ENCODE results near the gene CD34.

Gene CD34

DNA sequence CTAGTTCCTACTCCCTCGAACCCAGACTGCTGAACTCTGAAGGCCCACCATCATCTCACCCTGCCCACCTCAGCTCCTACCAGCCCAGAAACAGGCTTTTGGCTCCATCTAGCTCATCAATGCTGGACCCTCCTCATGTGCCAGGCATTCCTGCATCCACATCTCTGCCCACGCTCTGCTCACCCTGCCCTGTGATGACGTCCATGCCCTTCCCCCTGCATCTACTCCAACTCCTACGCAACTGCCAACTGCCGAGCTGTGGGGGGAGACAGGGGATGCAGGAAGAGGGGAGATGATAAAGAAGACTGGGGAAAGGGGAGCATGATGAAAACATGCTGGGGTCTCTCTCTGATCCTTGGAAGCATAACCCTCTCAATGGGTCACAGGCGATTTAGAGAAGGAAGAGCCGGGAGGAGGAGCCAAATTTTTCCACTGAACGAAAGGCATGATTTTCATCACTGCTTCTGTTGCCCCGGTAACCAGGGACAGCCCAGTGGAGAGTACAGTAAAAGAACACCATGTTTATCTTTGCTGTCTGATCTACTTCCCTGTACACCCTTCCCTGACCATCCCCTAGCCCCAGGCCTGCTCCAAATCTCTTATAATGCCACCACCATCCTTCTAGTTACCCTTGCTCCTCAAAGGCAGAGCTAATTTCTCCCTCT lies 44.3 kb downstream of the CD34 start:
- Histone ChIP-seq H3K36me3 (ENCODE audit: control insufficient read depth, insufficient read depth, low read length) (peaks cover 6% of the 10 kb centered on the region), H3K27me3 (ENCODE audit: control insufficient read depth, insufficient read depth, low read length) (no peaks in the 10 kb centered on the region), H3K4me1 (ENCODE audit: control insufficient read depth, insufficient read depth, low read length) (peaks cover 22% of the 10 kb centered on the region), H3K4me3 (ENCODE audit: low read length) (peak overlapping the region; percentile 91), H3K9ac (ENCODE audit: low read length) (no peak overlapping the region), H3K27ac (ENCODE audit: low read depth, low read length) (peak overlapping the region; percentile 93)

DNA sequence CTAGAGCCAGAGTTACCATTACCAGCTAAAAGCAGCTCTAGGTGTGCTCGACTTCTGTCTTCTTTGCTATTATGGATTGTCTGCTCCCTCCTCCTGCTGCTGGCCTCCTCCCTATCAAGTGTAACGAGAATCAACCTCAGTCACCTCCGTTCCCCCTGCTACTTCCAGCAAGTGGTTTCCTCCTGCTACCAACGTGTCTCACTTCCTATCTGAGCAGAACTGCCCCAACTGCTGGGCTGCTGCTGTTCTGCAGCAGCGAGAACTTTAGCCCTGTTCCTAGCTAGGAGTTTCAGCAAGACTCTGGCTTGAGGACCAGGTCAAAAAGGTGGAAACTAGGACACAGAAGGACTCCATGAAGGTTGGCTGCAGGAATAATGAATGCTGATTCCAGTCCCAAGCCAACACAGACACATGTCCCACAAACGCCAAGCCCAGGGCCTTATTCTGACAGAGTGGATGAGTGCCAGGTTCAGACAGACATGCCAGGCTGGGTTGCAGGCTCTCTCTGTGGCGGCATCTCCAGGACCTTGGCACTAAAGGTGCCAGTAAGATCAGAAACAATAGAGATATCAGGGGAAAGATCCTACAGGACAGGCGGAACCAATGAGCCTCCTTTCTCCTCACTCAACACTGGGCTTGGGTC lies 46.9 kb downstream of the CD34 start:
- peaks cover 6% of the 10 kb centered on the region for H3K36me3 ChIP-seq (ENCODE audit: control insufficient read depth, insufficient read depth, low read length)
- H3K4me3 ChIP-seq (ENCODE audit: low read length): no peak overlapping the region
- H3K27me3 ChIP-seq (ENCODE audit: control insufficient read depth, insufficient read depth, low read length): no peaks in the 10 kb centered on the region

DNA sequence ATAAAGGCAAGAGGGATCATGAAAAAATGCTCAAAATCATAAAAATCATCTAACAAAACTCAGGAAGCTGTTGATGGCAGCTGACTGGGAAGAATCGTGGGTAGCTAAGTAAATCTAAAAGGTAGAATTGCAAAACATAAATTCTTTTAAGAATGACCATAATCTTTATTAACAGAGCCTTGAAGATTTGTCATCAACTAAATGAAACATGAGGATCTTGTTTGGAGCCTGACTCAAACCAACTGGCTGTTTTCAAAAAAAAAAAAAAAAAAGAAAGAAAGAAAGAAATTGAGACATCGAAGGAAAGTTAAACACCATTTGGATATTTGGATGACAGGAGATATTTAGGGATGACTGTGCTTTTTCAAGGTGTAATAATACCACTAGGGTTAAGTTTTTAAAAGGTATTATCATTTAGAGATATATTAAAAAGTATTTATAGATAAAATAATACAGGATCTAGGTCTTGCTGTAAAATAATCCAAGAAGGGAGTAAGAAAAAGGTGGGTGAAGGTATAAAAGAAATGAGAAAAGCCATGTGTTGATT lies 48.6 kb downstream of the CD34 start:
- H3K9ac ChIP-seq (ENCODE audit: low read length): no peak overlapping the region
- H3K4me3 ChIP-seq (ENCODE audit: low read length): no peak overlapping the region
- no peaks in the 10 kb centered on the region for H3K27me3 ChIP-seq (ENCODE audit: control insufficient read depth, insufficient read depth, low read length)
- peaks cover 6% of the 10 kb centered on the region for H3K36me3 ChIP-seq (ENCODE audit: control insufficient read depth, insufficient read depth, low read length)
- peaks cover 17% of the 10 kb centered on the region for H3K4me1 ChIP-seq (ENCODE audit: control insufficient read depth, insufficient read depth, low read length)
- no peak overlapping the region for H3K27ac ChIP-seq (ENCODE audit: low read depth, low read length)

More for the DNA sequence above, 46.9 kb downstream of the CD34 start:
- H3K4me1 ChIP-seq (ENCODE audit: control insufficient read depth, insufficient read depth, low read length): peaks cover 22% of the 10 kb centered on the region
- no peak overlapping the region for H3K27ac ChIP-seq (ENCODE audit: low read depth, low read length)
- H3K9ac ChIP-seq (ENCODE audit: low read length): no peak overlapping the region

DNA sequence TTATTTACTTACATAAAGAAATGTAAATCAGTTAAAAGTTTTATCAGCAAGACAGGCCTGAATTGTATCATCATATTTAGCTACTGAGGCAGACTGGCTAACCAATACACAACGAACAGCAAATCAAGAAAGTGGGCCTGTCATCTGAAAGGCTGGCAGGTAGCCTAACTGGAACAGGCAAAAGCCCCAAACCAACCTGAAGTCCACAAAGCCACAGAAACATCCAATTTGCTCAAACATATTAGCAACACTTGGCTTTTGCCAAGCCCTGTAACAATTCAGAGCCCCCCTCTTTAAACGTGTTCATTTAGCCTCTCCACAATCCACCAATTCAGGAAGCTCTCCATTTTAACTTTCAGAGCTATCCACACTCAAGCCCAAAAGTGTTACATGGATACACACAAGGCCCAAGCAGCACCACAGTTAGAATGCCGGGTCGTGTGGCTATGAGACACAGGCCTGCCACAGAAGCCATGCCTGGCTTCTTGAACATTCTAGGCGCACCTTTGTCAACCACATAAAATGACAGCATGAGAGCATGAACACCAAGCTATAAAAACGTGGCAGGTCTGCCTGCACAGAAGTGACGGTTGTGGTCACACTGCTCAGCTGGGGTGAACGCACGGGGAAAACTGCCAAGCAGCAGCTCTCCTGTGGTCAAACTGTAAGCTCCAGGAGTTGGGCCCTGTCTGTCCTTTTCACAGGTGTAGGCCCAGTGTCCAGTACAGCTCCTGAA lies 49.3 kb downstream of the CD34 start:
- H3K4me1 ChIP-seq (ENCODE audit: control insufficient read depth, insufficient read depth, low read length): peaks cover 11% of the 10 kb centered on the region
- H3K9ac ChIP-seq (ENCODE audit: low read length): no peak overlapping the region
- H3K27ac ChIP-seq (ENCODE audit: low read depth, low read length): no peak overlapping the region
- H3K36me3 ChIP-seq (ENCODE audit: control insufficient read depth, insufficient read depth, low read length): peaks cover 6% of the 10 kb centered on the region
- H3K4me3 ChIP-seq (ENCODE audit: low read length): no peak overlapping the region
- H3K27me3 ChIP-seq (ENCODE audit: control insufficient read depth, insufficient read depth, low read length): no peaks in the 10 kb centered on the region

DNA sequence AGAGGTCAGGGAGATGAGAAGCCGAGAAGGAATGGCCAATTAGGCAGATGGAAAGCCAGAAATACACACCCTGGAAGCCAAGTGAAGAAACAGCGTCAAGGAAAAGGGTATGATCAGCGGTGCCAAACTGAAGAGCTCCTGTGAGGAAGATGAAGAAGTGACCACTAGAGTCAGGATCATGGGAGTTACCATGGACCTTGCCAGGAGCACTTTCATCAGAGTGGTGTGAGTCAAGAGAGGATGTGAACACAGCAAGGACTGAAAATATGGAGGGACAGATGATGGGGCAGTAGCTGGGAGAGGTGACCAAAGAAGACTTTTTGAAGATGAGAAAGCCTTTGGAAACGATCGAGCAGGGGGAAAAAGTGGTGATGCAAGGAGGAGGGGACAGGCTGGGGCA lies 50.4 kb downstream of the CD34 start:
- Histone ChIP-seq H3K27ac (ENCODE audit: low read depth, low read length) (no peak overlapping the region), H3K4me1 (ENCODE audit: control insufficient read depth, insufficient read depth, low read length) (peaks cover 12% of the 10 kb centered on the region), H3K9ac (ENCODE audit: low read length) (no peak overlapping the region), H3K4me3 (ENCODE audit: low read length) (no peak overlapping the region), H3K36me3 (ENCODE audit: control insufficient read depth, insufficient read depth, low read length) (peaks cover 9% of the 10 kb centered on the region), H3K27me3 (ENCODE audit: control insufficient read depth, insufficient read depth, low read length) (no peaks in the 10 kb centered on the region)

DNA sequence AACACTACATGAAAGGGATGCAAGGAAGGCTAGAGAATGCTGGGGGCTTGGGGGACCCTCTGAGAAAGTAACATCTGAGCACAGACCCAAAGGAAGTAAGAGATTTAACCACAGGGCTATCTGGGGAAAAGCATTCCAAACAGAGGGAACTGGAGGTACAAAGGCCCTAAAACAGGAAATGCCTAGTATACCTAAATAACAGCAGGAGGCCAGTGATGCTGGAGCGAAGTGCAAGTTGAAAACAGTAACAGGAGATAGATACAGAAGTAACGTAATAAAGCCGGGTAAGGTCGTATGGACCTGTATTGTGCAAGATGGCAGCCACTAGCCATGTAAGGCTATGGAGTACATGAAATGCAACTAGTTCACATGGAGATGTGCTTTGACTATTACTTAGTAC lies 52.1 kb downstream of the CD34 start:
- Histone ChIP-seq H3K27me3 (ENCODE audit: control insufficient read depth, insufficient read depth, low read length) (no peaks in the 10 kb centered on the region), H3K4me1 (ENCODE audit: control insufficient read depth, insufficient read depth, low read length) (peaks cover 5% of the 10 kb centered on the region), H3K27ac (ENCODE audit: low read depth, low read length) (no peak overlapping the region), H3K36me3 (ENCODE audit: control insufficient read depth, insufficient read depth, low read length) (peaks cover 9% of the 10 kb centered on the region), H3K4me3 (ENCODE audit: low read length) (no peak overlapping the region), H3K9ac (ENCODE audit: low read length) (no peak overlapping the region)

DNA sequence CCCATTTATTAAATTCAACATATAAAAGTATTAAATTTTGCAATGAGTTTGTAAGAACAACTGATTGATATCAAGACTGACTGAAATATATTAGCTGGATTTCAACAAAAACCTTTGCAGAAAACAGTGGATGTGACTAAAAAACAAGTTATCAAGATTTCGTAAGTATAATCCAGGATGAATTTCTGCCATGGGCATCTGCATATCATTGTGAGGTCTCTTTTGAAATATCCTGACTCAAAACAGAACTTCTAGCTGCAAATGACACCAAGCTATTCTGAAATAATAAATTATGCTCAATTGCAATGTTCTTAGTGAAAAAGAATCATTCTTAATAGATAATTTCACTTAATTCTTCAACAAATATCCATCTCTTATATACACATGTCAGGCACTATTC lies 52.6 kb downstream of the CD34 start:
- no peak overlapping the region for H3K27ac ChIP-seq (ENCODE audit: low read depth, low read length)
- H3K4me1 ChIP-seq (ENCODE audit: control insufficient read depth, insufficient read depth, low read length): peaks cover 8% of the 10 kb centered on the region
- no peak overlapping the region for H3K4me3 ChIP-seq (ENCODE audit: low read length)
- no peaks in the 10 kb centered on the region for H3K27me3 ChIP-seq (ENCODE audit: control insufficient read depth, insufficient read depth, low read length)
- H3K9ac ChIP-seq (ENCODE audit: low read length): no peak overlapping the region
- peaks cover 8% of the 10 kb centered on the region for H3K36me3 ChIP-seq (ENCODE audit: control insufficient read depth, insufficient read depth, low read length)

DNA sequence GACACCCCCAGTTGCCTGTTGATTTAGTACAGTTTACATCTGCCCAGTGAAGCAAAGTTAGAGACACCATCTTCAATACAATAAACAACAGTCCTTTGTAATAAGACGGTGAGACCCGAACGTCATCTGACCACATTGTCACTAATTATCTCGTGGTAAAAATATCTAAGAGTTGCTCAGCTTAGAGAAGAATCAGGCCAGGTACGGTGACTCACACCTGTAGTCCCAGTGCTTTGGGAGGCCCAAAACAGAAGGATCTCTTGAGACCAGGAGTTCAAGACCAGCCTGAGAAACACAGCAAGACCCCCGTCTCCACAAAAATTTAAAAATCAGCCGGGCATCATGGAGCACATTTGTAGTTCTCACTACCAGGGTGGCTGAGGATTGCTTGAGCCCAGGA lies 53.5 kb downstream of the CD34 start:
- Histone ChIP-seq H3K27ac (ENCODE audit: low read depth, low read length) (no peak overlapping the region), H3K4me1 (ENCODE audit: control insufficient read depth, insufficient read depth, low read length) (peaks cover 8% of the 10 kb centered on the region)

DNA sequence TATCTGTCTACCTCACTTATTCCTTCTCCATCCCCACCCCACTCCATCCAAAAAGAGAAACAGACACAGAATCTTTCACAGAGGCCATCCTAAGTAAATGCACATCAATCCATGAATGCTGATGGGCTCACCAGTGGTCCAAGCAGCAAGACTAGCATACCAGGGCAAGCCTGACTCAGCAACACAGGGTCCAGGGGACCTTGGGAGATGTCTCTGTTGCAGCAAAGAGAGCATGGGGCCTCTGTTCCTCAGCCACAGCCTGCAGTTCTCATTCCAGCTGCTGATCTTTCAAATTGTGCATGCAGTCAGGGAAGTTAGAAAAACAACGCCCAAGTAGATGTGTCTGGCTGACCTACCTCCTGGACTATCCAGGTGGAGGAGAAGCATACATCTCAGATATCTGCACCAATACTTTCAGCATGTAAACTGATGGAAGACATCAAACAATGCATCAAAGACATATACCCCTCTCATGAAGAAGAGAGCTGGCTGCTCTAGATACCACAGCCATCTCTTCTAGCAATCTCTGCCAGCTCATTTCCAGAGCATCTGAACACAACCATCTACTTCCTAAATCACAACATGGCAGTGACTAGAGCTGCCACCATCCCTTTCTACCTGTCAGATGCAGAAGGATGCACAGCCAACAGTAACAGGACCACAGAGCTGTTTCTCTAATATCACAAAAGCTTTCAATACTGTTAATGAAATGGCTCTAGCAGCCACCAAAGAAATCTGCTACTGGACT lies 54.5 kb downstream of the CD34 start:
- Histone ChIP-seq H3K27me3 (ENCODE audit: control insufficient read depth, insufficient read depth, low read length) (no peaks in the 10 kb centered on the region), H3K4me1 (ENCODE audit: control insufficient read depth, insufficient read depth, low read length) (peaks cover 9% of the 10 kb centered on the region), H3K36me3 (ENCODE audit: control insufficient read depth, insufficient read depth, low read length) (peaks cover 3% of the 10 kb centered on the region), H3K9ac (ENCODE audit: low read length) (no peak overlapping the region), H3K4me3 (ENCODE audit: low read length) (no peak overlapping the region), H3K27ac (ENCODE audit: low read depth, low read length) (no peak overlapping the region)

More for the DNA sequence above, 53.5 kb downstream of the CD34 start:
- Histone ChIP-seq H3K9ac (ENCODE audit: low read length) (no peak overlapping the region), H3K36me3 (ENCODE audit: control insufficient read depth, insufficient read depth, low read length) (peaks cover 3% of the 10 kb centered on the region), H3K27me3 (ENCODE audit: control insufficient read depth, insufficient read depth, low read length) (no peaks in the 10 kb centered on the region), H3K4me3 (ENCODE audit: low read length) (no peak overlapping the region)

DNA sequence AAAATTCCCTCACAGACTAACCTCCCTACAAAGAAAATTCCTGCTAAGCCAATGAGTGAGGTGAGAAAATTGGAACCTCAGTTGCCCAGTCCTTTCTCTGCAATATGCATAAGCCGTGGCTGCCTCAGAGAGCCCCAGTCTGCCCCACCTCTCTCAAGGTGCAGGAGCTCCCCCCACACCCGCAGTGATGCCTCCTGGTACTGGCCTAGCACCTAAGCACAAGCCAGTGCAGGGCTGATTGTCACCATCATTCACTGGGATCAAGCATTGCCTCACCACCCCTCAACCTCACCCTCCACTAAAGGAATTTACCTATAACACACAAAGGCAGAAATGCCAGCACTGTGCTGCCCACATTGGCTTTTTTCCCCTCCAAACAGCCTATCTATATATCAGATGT lies 56.9 kb downstream of the CD34 start:
- Histone ChIP-seq H3K27ac (ENCODE audit: low read depth, low read length) (no peak overlapping the region), H3K4me3 (ENCODE audit: low read length) (no peak overlapping the region), H3K27me3 (ENCODE audit: control insufficient read depth, insufficient read depth, low read length) (no peaks in the 10 kb centered on the region), H3K36me3 (ENCODE audit: control insufficient read depth, insufficient read depth, low read length) (peaks cover 3% of the 10 kb centered on the region), H3K9ac (ENCODE audit: low read length) (no peak overlapping the region), H3K4me1 (ENCODE audit: control insufficient read depth, insufficient read depth, low read length) (peaks cover 12% of the 10 kb centered on the region)

DNA sequence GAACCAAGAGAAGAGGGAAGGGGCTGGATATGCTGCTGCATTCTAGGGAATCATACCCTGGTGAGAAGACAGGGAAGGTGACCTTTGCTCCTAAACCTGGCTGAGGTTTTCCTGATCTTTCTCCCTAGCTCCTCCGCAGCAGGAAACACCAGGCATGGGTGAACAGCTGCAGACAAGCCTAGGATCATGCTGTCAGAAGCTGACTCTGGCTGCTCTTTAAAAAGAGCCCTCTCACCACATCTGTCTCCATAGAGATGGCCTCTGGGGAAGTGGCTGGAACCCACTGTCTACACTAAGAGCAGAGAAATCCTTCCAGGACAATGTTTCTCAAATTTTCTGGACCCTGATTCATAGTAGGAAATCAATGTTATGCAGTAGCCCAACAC lies 57.6 kb downstream of the CD34 start:
- H3K4me3 ChIP-seq (ENCODE audit: low read length): no peak overlapping the region
- H3K27ac ChIP-seq (ENCODE audit: low read depth, low read length): no peak overlapping the region
- H3K36me3 ChIP-seq (ENCODE audit: control insufficient read depth, insufficient read depth, low read length): peaks cover 3% of the 10 kb centered on the region
- H3K4me1 ChIP-seq (ENCODE audit: control insufficient read depth, insufficient read depth, low read length): peaks cover 12% of the 10 kb centered on the region
- no peaks in the 10 kb centered on the region for H3K27me3 ChIP-seq (ENCODE audit: control insufficient read depth, insufficient read depth, low read length)
- no peak overlapping the region for H3K9ac ChIP-seq (ENCODE audit: low read length)

Data from rectal smooth muscle tissue (tissue), 1 donor.